Lower leg skin (tissue), 4 donors: ENCODE measurements around the gene F2RL1. TPM values are rescaled to one million over a fixed set of nuclear protein-coding genes. Genes with fewer than 3 reads are reported as not detected.

ENCODE experiments used
- DNase-seq, 2 donors: peaks; one replicate each; pipeline ENCODE4 v3.0.0-alpha.2; 2019; ENCODE audit warnings: low spot score in 2 of 2
- H3K4me3 ChIP-seq: fragments of 200-600 bp; sonication (generic); 2 replicates; pipeline ENCODE4 v1.5.1; 2017; ENCODE audit warnings: mild to moderate bottlenecking, low read depth; ENCODE audit not compliant: poor library complexity, severe bottlenecking
- CTCF ChIP-seq, 3 donors: fragments of 450-650 bp; IDR thresholded peaks; one replicate each; pipeline ENCODE4 v1.5.1; 2016; ENCODE audit warnings: antibody characterized with exemption in 3 of 3, mild to moderate bottlenecking in 3 of 3, moderate library complexity in 2 of 3
- POLR2A ChIP-seq, 2 donors: fragments of 450-650 bp; IDR thresholded peaks; one replicate each; pipeline ENCODE4 v1.6.1; 2016 to 2017; ENCODE audit warnings: antibody characterized with exemption in 2 of 2, mild to moderate bottlenecking in 1 of 2, moderate library complexity in 1 of 2
- WGBS, 2 donors: methylation state at CpG; one replicate each; pipeline ENCODE4 v1.1.5; 2018; 5-methylcytosine and 5-hydroxymethylcytosine counted together
- intact Hi-C: fragments of 100-400 bp; cut with DNase I; formaldehyde crosslinking; loops from one replicate; pipeline ENCODE4 v1.15.0; 2023; ENCODE audit warnings: low total_unique reads
- total RNA-seq, 4 donors: library from RNA; depleted of rRNA; stranded (reverse); fragments of >200 nt; gene quantifications; one replicate each; pipeline ENCODE4 v1.1.0, GENCODE V29; 2016

Gene F2RL1
- total RNA-seq, 4 donors from 2014 or later: 58.1 to 87.1 (median 66.3) TPM

- intact Hi-C loops: no loop called here
- WGBS, 2 donors: 27 to 29% methylated on average over 2 of the region's 2 CpGs
- TF ChIP-seq CTCF (IDR thresholded peaks at IDR 0.05) (no peak), POLR2A (IDR thresholded peaks at IDR 0.05) (no peak)
- H3K4me3 ChIP-seq: no peak overlapping the region
- DNase-seq: peak in 1 of 2 donors; percentile 17
Measured at GRCh38 chr5:76831110-76831452, 12.3 kb downstream of the F2RL1 start.

GRCh38 chr5:76836181-76836580 is 17.4 kb downstream of the F2RL1 start:
- DNase-seq: no peak
- 85 to 91% methylated on average over 2 of the region's 2 CpGs for WGBS, 2 donors
- no peak overlapping the region for H3K4me3 ChIP-seq
- intact Hi-C loops: no loop called here
- TF ChIP-seq CTCF (IDR thresholded peaks at IDR 0.05) (no peak), POLR2A (IDR thresholded peaks at IDR 0.05) (no peak)

GRCh38 chr5:76836585-76836984 is 17.8 kb downstream of the F2RL1 start:
- WGBS, 2 donors: 75 to 84% methylated on average over 4 of the region's 4 CpGs
- DNase-seq: no peak
- TF ChIP-seq POLR2A (IDR thresholded peaks at IDR 0.05) (no peak), CTCF (IDR thresholded peaks at IDR 0.05) (no peak)
- no peak overlapping the region for H3K4me3 ChIP-seq
- intact Hi-C loops: no loop called here

- 56% methylated on average over 7 of the region's 7 CpGs for WGBS, 2 donors
- DNase-seq: peak in 1 of 2 donors; percentile 15
- TF ChIP-seq POLR2A (IDR thresholded peaks at IDR 0.05): no peak
- no peak overlapping the region for H3K4me3 ChIP-seq
- intact Hi-C loops: no loop called here
Measured at GRCh38 chr5:76838481-76839261, 19.8 kb downstream of the F2RL1 start.

GRCh38 chr5:76841361-76841760 is 22.5 kb downstream of the F2RL1 start:
- DNase-seq: peak in 1 of 2 donors; percentile 20
- no peak overlapping the region for H3K4me3 ChIP-seq
- intact Hi-C loops: no loop called here
- no peak for TF ChIP-seq POLR2A (IDR thresholded peaks at IDR 0.05)
- no peak for TF ChIP-seq CTCF (IDR thresholded peaks at IDR 0.05)
- 81 to 83% methylated on average over 3 of the region's 3 CpGs for WGBS, 2 donors

- peak in 1 of 2 donors; percentile 65 for DNase-seq
- intact Hi-C loops: no loop called here
- TF ChIP-seq CTCF (IDR thresholded peaks at IDR 0.05): no peak
- no peak for TF ChIP-seq POLR2A (IDR thresholded peaks at IDR 0.05)
- no peak overlapping the region for H3K4me3 ChIP-seq
- 52 to 61% methylated on average over 3 of the region's 3 CpGs for WGBS, 2 donors
Measured at GRCh38 chr5:76845890-76846289, 27.1 kb downstream of the F2RL1 start.
